ENCODE data around the gene TXNRD2.
"Not testable (repeated sequence)": the region's sequence is repeated elsewhere in the genome, so short reads cannot be mapped to it uniquely, and the experiment has no call there.

TXNRD2 gene

DNA sequence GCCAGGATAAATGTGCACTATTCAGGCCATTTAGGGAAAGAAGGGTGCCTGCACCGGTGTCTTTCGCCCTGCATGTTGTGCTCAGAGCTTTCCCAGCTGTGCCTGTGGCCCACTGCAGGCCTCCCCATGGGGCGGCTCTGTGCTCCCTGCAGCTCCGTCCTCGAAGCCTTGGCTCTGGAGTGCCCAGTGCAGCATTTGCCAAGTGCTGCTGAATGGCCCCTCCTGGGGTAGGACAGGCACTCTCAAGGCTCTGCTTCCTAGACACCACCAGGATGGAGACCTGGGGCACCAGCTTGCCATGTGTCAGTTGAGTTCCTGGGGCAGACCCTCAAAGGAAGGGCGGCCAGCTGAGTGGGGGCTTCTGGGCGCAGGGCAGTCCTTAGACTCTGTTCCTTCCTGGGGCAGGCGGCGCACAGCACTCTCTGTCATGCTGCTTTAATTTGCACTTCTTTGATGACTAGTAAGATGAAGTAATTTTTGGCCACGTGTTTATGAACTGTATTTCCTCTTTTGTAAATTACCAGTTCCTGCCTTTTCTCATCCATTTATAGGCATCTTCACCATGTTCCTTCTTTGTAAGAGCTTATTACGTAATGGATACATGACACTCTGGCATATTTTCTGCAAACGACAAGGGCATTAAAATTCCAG lies 54.9 kb downstream of the TXNRD2 start:
- no peak for DNase-seq

GRCh38 chr22:19885841-19886592 lies 55.6 kb downstream of the TXNRD2 start:
- DNase-seq = no peak

DNA sequence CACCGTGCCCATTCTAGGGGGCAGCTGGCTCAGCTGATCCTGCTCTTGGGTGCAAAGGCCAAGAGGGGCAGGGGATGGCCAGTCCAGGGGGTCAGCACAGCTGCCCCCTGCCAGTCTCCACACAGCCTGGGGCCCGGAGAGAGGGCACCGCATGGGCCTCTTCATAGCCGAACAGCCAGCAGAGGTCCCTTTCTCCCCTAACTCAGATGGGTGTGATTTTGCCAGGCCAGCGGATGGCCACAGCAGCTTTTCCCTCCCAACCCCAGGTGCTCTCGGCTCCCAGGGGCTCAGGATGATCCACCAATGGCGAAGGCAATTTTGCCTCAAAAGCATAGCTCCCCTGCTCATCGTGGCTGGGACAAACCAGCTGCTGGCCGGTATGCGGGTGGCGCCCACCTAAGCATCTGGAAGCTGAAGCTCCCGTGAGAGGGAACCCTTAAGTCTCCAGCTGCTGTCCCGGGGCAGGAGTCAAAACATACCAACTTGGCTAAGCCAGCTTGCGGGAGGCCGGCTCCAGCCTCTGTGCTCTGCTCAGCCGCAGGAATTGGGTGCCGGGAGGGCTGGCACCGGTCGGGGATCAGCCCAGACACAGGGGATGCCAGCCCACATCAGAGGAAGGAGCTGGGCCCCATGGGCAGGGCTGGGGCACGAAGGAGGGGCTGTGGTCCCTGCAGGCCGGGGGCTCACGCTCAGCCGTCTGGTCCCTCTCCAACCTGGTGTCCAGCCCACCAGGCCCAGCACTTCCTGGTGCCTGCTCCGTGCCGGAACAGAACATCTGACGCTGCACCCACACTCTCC lies 56.5 kb downstream of the TXNRD2 start:
- DNase-seq = no peak

GRCh38 chr22:19884161-19884953 lies 57.3 kb downstream of the TXNRD2 start:
- no peak for DNase-seq

DNA sequence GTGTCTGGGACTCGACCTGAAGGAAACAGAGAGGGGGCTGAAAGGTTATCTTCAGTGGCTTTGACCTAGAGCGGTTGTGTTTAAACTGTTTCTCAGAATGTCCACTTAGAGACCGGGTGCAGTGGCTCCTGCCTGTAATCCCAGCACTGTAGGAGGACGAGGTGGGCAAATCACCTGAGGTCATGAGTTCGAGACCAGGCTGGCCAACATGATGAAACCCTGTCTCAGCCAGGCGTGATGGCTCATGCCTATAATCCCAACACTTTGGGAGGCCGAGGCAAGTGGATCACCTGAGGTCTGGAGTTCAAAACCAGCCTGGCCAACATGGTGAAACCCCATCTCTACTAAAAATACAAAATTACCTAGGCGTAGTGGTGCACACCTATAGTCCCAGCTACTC lies 58.2 kb downstream of the TXNRD2 start:
- DNase-seq = not testable (repeated sequence)

DNA sequence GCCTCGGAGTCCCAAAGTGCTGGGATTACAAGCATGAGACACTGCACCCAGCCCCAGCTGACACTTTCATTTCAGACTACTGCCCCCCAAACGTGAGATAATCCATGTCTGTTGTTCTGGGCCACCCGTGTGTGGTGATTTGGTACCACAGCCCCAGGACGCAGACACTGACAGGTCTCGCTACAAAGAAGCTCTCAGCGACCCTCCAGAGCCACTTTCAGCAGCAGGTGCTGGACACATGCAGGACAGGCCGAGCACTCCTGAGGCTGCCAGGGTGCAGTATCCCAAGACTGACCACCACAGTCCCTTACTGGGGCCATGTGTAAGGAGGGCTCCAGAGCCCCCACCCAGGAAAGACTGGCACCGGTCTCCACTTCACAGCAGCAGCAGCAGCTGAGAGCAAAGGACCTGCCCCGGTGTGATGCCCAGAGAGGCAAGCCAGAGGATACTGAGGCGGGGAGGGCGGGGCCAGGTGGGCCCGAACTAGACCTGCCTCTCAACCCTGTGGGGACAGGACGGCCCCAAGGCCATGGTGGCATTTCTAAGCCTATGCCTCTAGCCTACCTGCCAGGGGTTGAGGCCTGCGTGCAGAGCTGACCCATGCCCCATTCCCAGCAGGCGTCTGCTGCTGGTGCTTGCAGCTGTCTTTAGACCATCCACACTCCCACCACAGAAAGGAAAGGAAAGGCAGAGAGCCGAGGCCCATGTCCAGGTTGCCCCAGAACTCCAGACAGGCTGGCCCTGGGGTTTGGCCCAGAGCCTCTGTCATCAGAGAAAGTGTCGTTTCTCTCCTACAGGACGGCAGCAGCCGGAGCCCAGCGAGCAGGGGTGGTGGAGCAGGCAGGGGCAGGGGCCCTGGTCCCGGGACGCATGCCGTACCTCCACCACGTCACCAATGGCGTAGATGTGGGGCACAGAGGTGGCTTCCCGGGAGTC lies 58.9 kb downstream of the TXNRD2 start:
- DNase-seq = no peak

GRCh38 chr22:19880786-19881569 lies 60.6 kb downstream of the TXNRD2 start:
- DNase-seq = no peak

DNA sequence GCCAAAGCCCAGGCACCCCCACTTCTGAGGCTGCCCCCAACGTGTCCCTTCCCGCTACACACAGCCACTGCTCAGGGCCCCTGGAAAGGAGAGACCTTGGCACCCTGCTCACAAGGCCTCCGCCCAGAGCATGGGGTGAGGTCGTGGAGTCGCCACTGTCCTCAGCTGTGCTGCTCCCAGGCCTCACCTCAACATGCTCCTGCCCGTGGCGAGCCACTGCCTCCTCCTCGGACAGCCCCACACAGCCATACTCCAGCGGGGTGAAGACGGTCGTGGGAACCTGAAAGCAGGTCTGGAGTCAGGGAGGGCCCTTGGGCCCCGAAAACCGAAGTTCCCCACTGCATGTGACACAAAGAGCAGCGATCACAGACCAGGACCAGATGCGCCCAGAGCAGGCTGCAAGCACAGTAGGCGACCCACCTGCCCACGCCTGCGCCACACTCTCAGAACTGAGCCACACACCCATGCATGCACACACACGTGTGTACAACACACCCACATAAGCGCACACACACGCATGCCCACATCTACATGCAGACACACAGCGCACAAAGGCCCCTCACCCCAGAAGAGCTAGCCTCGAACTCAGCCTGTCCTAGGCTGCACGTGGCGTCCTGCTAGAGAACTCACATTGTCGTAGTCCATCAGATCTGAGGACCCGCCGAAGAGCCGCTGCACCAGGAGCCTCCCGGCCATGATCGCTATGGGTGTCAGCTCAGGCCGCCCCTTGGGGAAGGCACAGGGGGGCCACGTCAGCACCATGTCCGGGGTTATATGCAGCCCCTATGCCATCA lies 61.4 kb downstream of the TXNRD2 start:
- DNase-seq = no peak

DNA sequence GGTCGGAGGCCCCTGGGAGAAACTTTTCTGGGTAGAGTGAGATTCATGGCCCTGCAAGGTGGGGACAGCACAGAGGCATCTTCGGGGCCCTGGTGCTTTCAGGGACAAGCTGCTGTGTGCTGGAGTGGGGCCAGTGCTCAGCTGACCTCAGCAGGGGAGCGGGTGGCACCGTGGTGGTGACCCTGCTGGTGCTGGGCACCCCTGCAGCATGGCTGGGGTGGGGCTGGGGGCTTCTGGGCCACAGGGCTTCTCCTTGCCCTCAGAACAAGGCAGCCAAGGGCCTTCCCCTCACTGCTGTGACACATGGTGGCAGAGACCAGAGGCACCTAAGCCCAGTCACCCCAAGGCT lies 62.0 kb downstream of the TXNRD2 start:
- DNase-seq = no peak

- DNase-seq = no peak
Observed at GRCh38 chr22:19879246-19879570, 62.4 kb downstream of the TXNRD2 start.

GRCh38 chr22:19878461-19879245 lies 63.0 kb downstream of the TXNRD2 start:
- no peak for DNase-seq

DNA sequence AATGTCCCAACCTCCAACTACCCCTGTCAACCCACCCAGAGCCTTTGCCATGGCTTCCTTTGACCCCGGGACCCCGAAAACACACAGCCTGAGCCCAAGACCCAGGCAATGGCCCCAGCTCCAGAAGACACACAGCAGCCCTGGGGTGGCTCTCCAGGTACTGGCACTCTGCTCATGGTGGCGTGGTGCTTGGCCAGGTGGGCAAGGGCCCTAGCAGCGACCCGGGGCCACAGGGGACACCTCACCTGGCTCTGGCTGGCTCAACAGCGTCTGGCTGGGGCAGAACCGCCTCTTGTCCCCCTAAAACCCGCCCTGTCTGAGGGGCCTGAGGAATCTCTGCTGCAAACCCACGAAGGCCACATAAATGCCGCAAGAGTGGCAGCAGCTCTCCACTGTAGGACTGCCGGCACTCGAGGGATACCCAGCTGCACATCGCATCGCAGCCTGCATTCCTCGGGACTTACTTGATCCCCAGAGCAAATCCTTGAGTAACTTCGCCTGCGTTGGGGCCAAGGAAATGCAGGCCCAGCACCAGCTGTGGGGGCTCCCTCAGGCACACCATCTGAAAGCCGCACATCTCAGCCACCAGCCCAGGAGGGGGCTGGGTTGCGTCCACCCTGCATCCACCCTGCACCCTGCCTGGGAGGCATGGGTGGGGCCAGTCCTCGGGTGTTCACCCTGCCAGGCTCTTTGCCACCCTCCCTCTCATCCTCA lies 63.8 kb downstream of the TXNRD2 start:
- DNase-seq = no peak

- no peak for DNase-seq
Observed at GRCh38 chr22:19876941-19877625, 64.5 kb downstream of the TXNRD2 start.

DNA sequence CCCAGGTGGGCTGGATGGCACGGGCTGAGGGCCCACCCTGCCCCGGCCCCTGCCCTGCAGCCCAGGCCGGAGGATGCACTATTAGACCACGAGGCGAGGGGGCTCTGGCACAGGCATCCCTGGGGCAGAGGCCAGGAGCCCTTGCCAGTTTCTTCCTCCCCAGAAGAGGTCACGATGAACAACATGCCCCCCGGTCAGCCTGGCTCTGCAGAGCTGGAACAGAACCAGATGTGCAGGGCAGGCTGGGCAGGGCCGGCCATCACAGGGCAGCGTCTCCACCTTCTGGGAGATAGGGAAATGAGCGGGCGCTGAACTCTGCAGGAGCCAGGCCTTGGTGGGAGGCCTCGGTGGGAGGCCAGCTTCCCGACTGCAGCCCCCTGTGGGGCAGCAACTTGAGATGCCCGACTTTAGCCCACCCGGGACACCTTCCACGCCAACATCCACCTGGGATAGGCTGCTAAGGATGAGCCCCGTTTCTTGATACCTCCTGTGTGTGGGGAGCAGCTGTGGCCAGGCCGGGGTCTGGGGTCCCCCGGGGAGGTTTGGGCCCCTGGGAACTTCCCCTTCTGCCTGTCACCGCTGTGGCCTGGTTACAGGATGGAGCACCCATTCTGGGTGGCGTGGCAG lies 65.2 kb downstream of the TXNRD2 start:
- no peak for DNase-seq

DNA sequence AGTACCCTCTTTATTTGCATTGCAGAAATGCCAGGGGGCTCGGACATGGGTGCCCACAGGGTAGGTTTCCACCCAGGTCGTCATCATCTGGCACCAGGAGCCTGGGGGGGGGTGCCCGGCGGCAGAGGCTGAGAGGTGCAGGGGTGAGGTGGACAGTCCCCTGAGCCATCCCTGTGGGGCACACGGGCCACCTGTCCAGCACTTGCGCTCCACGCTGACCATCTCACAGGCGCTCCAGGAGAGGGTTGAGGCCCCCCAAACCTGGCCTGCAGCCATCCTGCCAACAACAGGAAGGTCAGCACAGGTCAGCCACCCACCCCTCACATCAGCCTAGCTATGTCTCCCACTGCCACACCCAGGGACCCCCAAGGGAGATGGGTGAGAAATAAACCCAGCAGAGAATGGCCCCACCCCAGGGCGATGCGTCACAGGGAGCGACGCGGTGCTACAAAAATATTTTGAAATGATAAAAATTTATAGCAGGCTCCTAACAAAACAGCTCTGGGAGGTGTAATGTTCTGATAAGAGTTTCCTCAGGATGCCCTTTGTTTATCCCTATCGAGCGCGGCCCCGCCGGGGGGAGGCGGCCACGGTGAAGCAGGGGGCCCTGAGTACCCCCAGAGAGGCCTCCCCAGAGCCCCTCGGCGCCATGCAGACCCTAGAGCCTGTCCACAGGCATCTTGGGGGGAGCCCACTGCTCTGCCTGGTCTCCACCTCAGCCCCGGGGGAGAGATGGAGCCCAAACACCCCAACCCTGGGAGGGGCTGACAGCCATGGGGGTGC lies 65.9 kb downstream of the TXNRD2 start:
- no peak for DNase-seq

DNA sequence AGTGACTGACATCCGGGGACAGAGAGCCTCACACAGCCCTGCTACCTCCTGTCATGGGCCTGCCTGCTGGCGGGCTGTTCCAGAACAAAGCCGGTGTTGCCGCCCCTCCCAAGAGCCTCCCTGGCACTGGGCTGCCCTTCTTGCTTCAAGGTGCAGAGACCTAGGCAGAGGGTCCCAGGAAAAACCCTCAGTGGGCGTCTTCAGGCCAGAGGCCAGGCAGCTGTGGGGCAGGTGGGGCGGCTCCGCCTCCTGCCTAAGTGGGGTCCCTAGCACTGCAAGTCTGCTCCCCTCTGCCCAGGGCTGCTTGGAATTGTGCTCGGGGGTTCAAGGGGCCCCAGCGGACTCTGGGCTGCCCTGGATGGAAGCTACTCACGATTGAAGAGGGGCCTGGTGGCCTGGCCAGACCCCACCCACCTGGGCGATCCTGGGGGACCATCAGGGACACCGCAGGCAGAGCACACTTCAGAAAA lies 66.5 kb downstream of the TXNRD2 start:
- DNase-seq = no peak
